Lower lobe of right lung (tissue), 2 donors: ENCODE results near the gene GRIA4. TPM values are rescaled to one million over a fixed set of nuclear protein-coding genes. Genes with fewer than 3 reads are reported as not detected.

Source experiments
- ATAC-seq, 2 donors: fragments of 200-7000 bp; cut with Tn5 transposase; one replicate each; pipeline ENCODE4 v1.9.1; 2020 to 2022; ENCODE audit warnings: mild to moderate bottlenecking in 2 of 2, moderate library complexity in 2 of 2
- DNase-seq: peaks from one replicate; pipeline ENCODE4 v3.0.0-alpha.2; 2020
- H3K27ac ChIP-seq: fragments of 200-600 bp; one replicate; pipeline ENCODE4 v1.8.0; 2022
- H3K27me3 ChIP-seq: fragments of 200-600 bp; one replicate; pipeline ENCODE4 v1.8.0; 2022; ENCODE audit warnings: low read depth
- H3K36me3 ChIP-seq: fragments of 200-600 bp; one replicate; pipeline ENCODE4 v1.8.0; 2022; ENCODE audit warnings: mild to moderate bottlenecking
- H3K4me1 ChIP-seq: fragments of 200-600 bp; one replicate; pipeline ENCODE4 v1.8.0; 2022
- H3K4me3 ChIP-seq: fragments of 200-600 bp; one replicate; pipeline ENCODE4 v1.8.0; 2022; ENCODE audit warnings: mild to moderate bottlenecking
- H3K9me3 ChIP-seq: fragments of 200-600 bp; one replicate; pipeline ENCODE4 v1.8.0; 2022
- CTCF ChIP-seq: fragments of 200-600 bp; IDR thresholded peaks from one replicate; pipeline ENCODE4 v1.8.0; 2022; ENCODE audit warnings: antibody characterized with exemption, mild to moderate bottlenecking
- intact Hi-C: fragments of 100-400 bp; cut with DNase I; formaldehyde crosslinking; loops from one replicate; pipeline ENCODE4 v1.11.0; 2022
- total RNA-seq: library from RNA; stranded (reverse); fragmentation: NEBNext Ultra II Directional; extraction: Animal tissue kit (Norgen Biotek cat#: 25700); gene quantifications from one replicate; pipeline ENCODE4 v1.2.1, GENCODE V29; 2021
- donor health status: DM: no; HTN: yes; CAD: no; lungs with severe emphysema.

The GRIA4 gene
- total RNA-seq, 1 donor from 2014 or later: not detected

- H3K27me3 ChIP-seq: no peaks in the 10 kb centered on the region
- H3K9me3 ChIP-seq: no peaks in the 10 kb centered on the region
- intact Hi-C loops: no loop called here
- no peak for TF ChIP-seq CTCF
- H3K4me3 ChIP-seq: no peak overlapping the region
- DNase-seq (no peak), ATAC-seq (no peak)
- no peaks in the 10 kb centered on the region for H3K4me1 ChIP-seq
- H3K27ac ChIP-seq: no peak overlapping the region
- no peaks in the 10 kb centered on the region for H3K36me3 ChIP-seq
Observed at GRCh38 chr11:105618343-105618955, 8.6 kb downstream of the GRIA4 start.

GRCh38 chr11:105619556-105619955, 9.7 kb downstream of the GRIA4 start:
- Histone ChIP-seq H3K4me3 (no peak overlapping the region), H3K27ac (no peak overlapping the region), H3K27me3 (no peaks in the 10 kb centered on the region), H3K4me1 (no peaks in the 10 kb centered on the region), H3K36me3 (no peaks in the 10 kb centered on the region), H3K9me3 (no peaks in the 10 kb centered on the region)
- DNase-seq (no peak), ATAC-seq (no peak)
- intact Hi-C loops: no loop called here
- no peak for TF ChIP-seq CTCF

- Histone ChIP-seq H3K27me3 (no peaks in the 10 kb centered on the region), H3K36me3 (no peaks in the 10 kb centered on the region), H3K4me1 (no peaks in the 10 kb centered on the region), H3K9me3 (no peaks in the 10 kb centered on the region), H3K27ac (no peak overlapping the region), H3K4me3 (no peak overlapping the region)
- TF ChIP-seq CTCF: no peak
- ATAC-seq: no peak
- DNase-seq: no peak
- intact Hi-C loops: no loop called here
Observed at GRCh38 chr11:105622016-105622415, 12.1 kb downstream of the GRIA4 start.

- H3K4me3 ChIP-seq: no peak overlapping the region
- no peaks in the 10 kb centered on the region for H3K27me3 ChIP-seq
- ATAC-seq (no peak), DNase-seq (no peak)
- no peaks in the 10 kb centered on the region for H3K9me3 ChIP-seq
- no peak overlapping the region for H3K27ac ChIP-seq
- no peaks in the 10 kb centered on the region for H3K36me3 ChIP-seq
- intact Hi-C loops: no loop called here
- no peak for TF ChIP-seq CTCF
- no peaks in the 10 kb centered on the region for H3K4me1 ChIP-seq
Observed at GRCh38 chr11:105632316-105632715, 22.4 kb downstream of the GRIA4 start.

GRCh38 chr11:105635466-105635865, 25.6 kb downstream of the GRIA4 start:
- ATAC-seq (no peak), DNase-seq (no peak)
- no peak for TF ChIP-seq CTCF
- Histone ChIP-seq H3K27ac (no peak overlapping the region), H3K9me3 (no peaks in the 10 kb centered on the region), H3K36me3 (no peaks in the 10 kb centered on the region), H3K4me3 (no peak overlapping the region), H3K27me3 (no peaks in the 10 kb centered on the region), H3K4me1 (no peaks in the 10 kb centered on the region)
- intact Hi-C loops: no loop called here
